ENCODE data around the gene PVALB.

Gene PVALB

GRCh38 chr22:36809351-36809750 is 7.5 kb downstream of the PVALB start:
- DNase-seq (ENCODE audit: low read depth, low spot score), result no peak
- no peak overlapping the region for H3K4me3 ChIP-seq (ENCODE audit: low read depth, low read length)
- TF ChIP-seq CTCF (IDR thresholded peaks at IDR 0.05; ENCODE audit: low read depth, low read length), result no peak
- in situ Hi-C loops (cut with HindIII; ENCODE audit: low sequenced_read_pairs), result no loop called here

GRCh38 chr22:36808721-36809344 is 8.0 kb downstream of the PVALB start:
- in situ Hi-C loops (cut with HindIII; ENCODE audit: low sequenced_read_pairs), result no loop called here
- no peak overlapping the region for H3K4me3 ChIP-seq (ENCODE audit: low read depth, low read length)
- no peak for DNase-seq (ENCODE audit: low read depth, low spot score)
- no peak for TF ChIP-seq CTCF (IDR thresholded peaks at IDR 0.05; ENCODE audit: low read depth, low read length)

- no peak for DNase-seq (ENCODE audit: low read depth, low spot score)
- TF ChIP-seq CTCF (IDR thresholded peaks at IDR 0.05; ENCODE audit: low read depth, low read length), result no peak
- in situ Hi-C loops (cut with HindIII; ENCODE audit: low sequenced_read_pairs), result no loop called here
- H3K4me3 ChIP-seq (ENCODE audit: low read depth, low read length), result no peak overlapping the region
These were observed 9.2 kb downstream of the PVALB start for GRCh38 chr22:36807627-36808026.

GRCh38 chr22:36806835-36807234 is 10.0 kb downstream of the PVALB start:
- DNase-seq (ENCODE audit: low read depth, low spot score), result no peak
- TF ChIP-seq CTCF (IDR thresholded peaks at IDR 0.05; ENCODE audit: low read depth, low read length), result no peak
- in situ Hi-C loops (cut with HindIII; ENCODE audit: low sequenced_read_pairs), result no loop called here
- H3K4me3 ChIP-seq (ENCODE audit: low read depth, low read length), result no peak overlapping the region

GRCh38 chr22:36803358-36803757 is 13.5 kb downstream of the PVALB start:
- no peak for DNase-seq (ENCODE audit: low read depth, low spot score)
- no peak for TF ChIP-seq CTCF (IDR thresholded peaks at IDR 0.05; ENCODE audit: low read depth, low read length)
- H3K4me3 ChIP-seq (ENCODE audit: low read depth, low read length), result no peak overlapping the region
- in situ Hi-C loops (cut with HindIII; ENCODE audit: low sequenced_read_pairs), result no loop called here

GRCh38 chr22:36798674-36799066 is 18.2 kb downstream of the PVALB start:
- no peak overlapping the region for H3K4me3 ChIP-seq (ENCODE audit: low read depth, low read length)
- in situ Hi-C loops (cut with HindIII; ENCODE audit: low sequenced_read_pairs), result no loop called here
- no peak for DNase-seq (ENCODE audit: low read depth, low spot score)
- TF ChIP-seq CTCF (IDR thresholded peaks at IDR 0.05; ENCODE audit: low read depth, low read length), result no peak
